ENCODE data around the gene C11orf54.

- TF ChIP-seq POLR2A (IDR thresholded peaks at IDR 0.05; ENCODE audit: low read length) (no peak), GATA1 (IDR thresholded peaks at IDR 0.05; ENCODE audit: low read depth, low read length) (no peak)
Measured at GRCh38 chr11:93724089-93724488, 17.4 kb upstream of the C11orf54 start.

Data from erythroblast (primary cell).